HG03469 (cell line): Measurements from ENCODE around the gene FOXB2.
"Not testable (repeated sequence)": the region's sequence is repeated elsewhere in the genome, so short reads cannot be mapped to it uniquely, and the experiment has no call there.

Experiments
- ATAC-seq: cut with Tn5 transposase; IDR thresholded peaks from one replicate; pipeline ENCODE4 v1.9.1; 2021; ENCODE audit warnings: mild to moderate bottlenecking, moderate library complexity, moderate number of reproducible peaks; ENCODE audit not compliant: unreplicated experiment

The FOXB2 gene

GRCh38 chr9:77016121-77016525 lies 3.3 kb upstream of the FOXB2 start:
- ATAC-seq, result no peak

GRCh38 chr9:77016526-77017504 lies 2.6 kb upstream of the FOXB2 start:
- no peak for ATAC-seq

- no peak for ATAC-seq
These were observed 2.0 kb upstream of the FOXB2 start for GRCh38 chr9:77017505-77017894.

GRCh38 chr9:77018058-77018968 lies 1.1 kb upstream of the FOXB2 start:
- no peak for ATAC-seq

GRCh38 chr9:77018969-77019235 lies 553 bp upstream of the FOXB2 start:
- no peak for ATAC-seq

- ATAC-seq, result no peak
These were observed 514 bp downstream of the FOXB2 start for GRCh38 chr9:77019926-77020412.

- ATAC-seq, result no peak
These were observed 1.2 kb downstream of the FOXB2 start for GRCh38 chr9:77020413-77021290.

GRCh38 chr9:77021291-77021894 lies 1.9 kb downstream of the FOXB2 start:
- ATAC-seq, result no peak

GRCh38 chr9:77021922-77022782 lies 2.7 kb downstream of the FOXB2 start:
- no peak for ATAC-seq

GRCh38 chr9:77022783-77023440 lies 3.5 kb downstream of the FOXB2 start:
- ATAC-seq, result no peak

- ATAC-seq, result no peak
These were observed 4.3 kb downstream of the FOXB2 start for GRCh38 chr9:77023726-77024125.

- no peak for ATAC-seq
These were observed 5.5 kb downstream of the FOXB2 start for GRCh38 chr9:77024776-77025545.

- no peak for ATAC-seq
These were observed 9.0 kb downstream of the FOXB2 start for GRCh38 chr9:77028478-77028877.

GRCh38 chr9:77030045-77030444 lies 10.6 kb downstream of the FOXB2 start:
- ATAC-seq, result no peak

- no peak for ATAC-seq
These were observed 19.0 kb downstream of the FOXB2 start for GRCh38 chr9:77038281-77039036.

- no peak for ATAC-seq
These were observed 20.9 kb downstream of the FOXB2 start for GRCh38 chr9:77040340-77040739.

GRCh38 chr9:77043743-77044142 lies 24.3 kb downstream of the FOXB2 start:
- ATAC-seq, result not testable (repeated sequence)
